A673 (cell line): ENCODE data around the gene KATNB1. TPM values are rescaled to one million over a fixed set of nuclear protein-coding genes. Genes with fewer than 3 reads are reported as not detected.

Source experiments
- BruUV-seq: library from RNA; stranded (reverse); fragments of 400-500 nt; replicated peaks from 2 replicates; lab custom pipeline; 2021; lab: Mats Ljungman, UMichigan
- CTCF ChIA-PET: fragments of 300-600 bp; sonication (Branson Sonifier 250); formaldehyde crosslinking; loops from one replicate; lab custom pipeline; 2022; ENCODE audit warnings: antibody characterized with exemption; lab: Charles Lee
- POLR2A ChIA-PET: fragments of 300-600 bp; sonication (Branson Sonifier 250); formaldehyde crosslinking; loops from one replicate; lab custom pipeline; 2022; ENCODE audit warnings: antibody characterized with exemption; ENCODE audit not compliant: low non-redundant PET; lab: Charles Lee
- DNase-seq: peaks from one replicate; pipeline ENCODE4 v3.0.0-alpha.2; 2015; ENCODE audit warnings: low spot score
- H3K27ac ChIP-seq: fragments of 200-600 bp; sonication (generic); 2 replicates; pipeline ENCODE4 v1.5.1; 2016; ENCODE audit warnings: mixed run types, low read depth, mild to moderate bottlenecking, mixed read lengths, antibody characterized with exemption, low read length; ENCODE audit not compliant: poor library complexity, severe bottlenecking
- H3K27me3 ChIP-seq: fragments of 200-600 bp; sonication (generic); replicated peaks from 2 replicates; pipeline ENCODE4 v1.6.1; 2017; ENCODE audit warnings: mixed run types, low read depth, mild to moderate bottlenecking, mixed read lengths, antibody characterized with exemption, low read length; ENCODE audit not compliant: insufficient read depth, poor library complexity
- H3K36me3 ChIP-seq: fragments of 200-600 bp; sonication (generic); 2 replicates; pipeline ENCODE4 v1.6.1; 2016; ENCODE audit warnings: mixed run types, mild to moderate bottlenecking, mixed read lengths, antibody characterized with exemption, low read length; ENCODE audit not compliant: insufficient read depth, poor library complexity, severe bottlenecking
- H3K4me1 ChIP-seq: fragments of 200-600 bp; sonication (generic); 2 replicates; pipeline ENCODE4 v1.6.1; 2017; ENCODE audit warnings: mixed run types, mild to moderate bottlenecking, mixed read lengths, antibody characterized with exemption, low read length; ENCODE audit not compliant: insufficient read depth, poor library complexity, severe bottlenecking
- H3K4me3 ChIP-seq: fragments of 200-600 bp; sonication (generic); 2 replicates; pipeline ENCODE4 v1.5.1; 2016; ENCODE audit warnings: low read depth, mixed run types, mild to moderate bottlenecking, mixed read lengths, low read length; ENCODE audit not compliant: poor library complexity, severe bottlenecking
- H3K9me3 ChIP-seq: fragments of 200-600 bp; sonication (generic); 2 replicates; pipeline ENCODE4 v1.6.1; 2016; ENCODE audit warnings: mixed run types, low read depth, mild to moderate bottlenecking, mixed read lengths, antibody characterized with exemption, low read length; ENCODE audit not compliant: poor library complexity, severe bottlenecking
- CTCF ChIP-seq: fragments of 300-800, 200-600 bp; sonication (generic); conservative IDR thresholded peaks from 2 replicates; pipeline ENCODE4 v1.5.1; 2017; ENCODE audit warnings: low read depth, mild to moderate bottlenecking, antibody characterized with exemption, low read length, moderate library complexity, mixed read lengths
- EZH2 ChIP-seq: fragments of 200-600 bp; sonication (generic); IDR thresholded peaks from 2 replicates; pipeline ENCODE4 v1.6.1; 2017; ENCODE audit warnings: borderline replicate concordance, low read depth, mild to moderate bottlenecking, mixed read lengths, antibody characterized with exemption, low read length; ENCODE audit not compliant: poor library complexity, severe bottlenecking
- intact Hi-C: fragments of 100-400 bp; cut with micrococcal nuclease; formaldehyde crosslinking; loops from one replicate; pipeline ENCODE4 v1.10.0; 2022; ENCODE audit not compliant: unreplicated experiment
- total RNA-seq: library from RNA; stranded (reverse); gene quantifications from 2 replicates; pipeline ENCODE4 v1.2.3, GENCODE V29; 2021

KATNB1 gene
- total RNA-seq, 1 experiment from 2014 or later = 55.7 TPM

DNA sequence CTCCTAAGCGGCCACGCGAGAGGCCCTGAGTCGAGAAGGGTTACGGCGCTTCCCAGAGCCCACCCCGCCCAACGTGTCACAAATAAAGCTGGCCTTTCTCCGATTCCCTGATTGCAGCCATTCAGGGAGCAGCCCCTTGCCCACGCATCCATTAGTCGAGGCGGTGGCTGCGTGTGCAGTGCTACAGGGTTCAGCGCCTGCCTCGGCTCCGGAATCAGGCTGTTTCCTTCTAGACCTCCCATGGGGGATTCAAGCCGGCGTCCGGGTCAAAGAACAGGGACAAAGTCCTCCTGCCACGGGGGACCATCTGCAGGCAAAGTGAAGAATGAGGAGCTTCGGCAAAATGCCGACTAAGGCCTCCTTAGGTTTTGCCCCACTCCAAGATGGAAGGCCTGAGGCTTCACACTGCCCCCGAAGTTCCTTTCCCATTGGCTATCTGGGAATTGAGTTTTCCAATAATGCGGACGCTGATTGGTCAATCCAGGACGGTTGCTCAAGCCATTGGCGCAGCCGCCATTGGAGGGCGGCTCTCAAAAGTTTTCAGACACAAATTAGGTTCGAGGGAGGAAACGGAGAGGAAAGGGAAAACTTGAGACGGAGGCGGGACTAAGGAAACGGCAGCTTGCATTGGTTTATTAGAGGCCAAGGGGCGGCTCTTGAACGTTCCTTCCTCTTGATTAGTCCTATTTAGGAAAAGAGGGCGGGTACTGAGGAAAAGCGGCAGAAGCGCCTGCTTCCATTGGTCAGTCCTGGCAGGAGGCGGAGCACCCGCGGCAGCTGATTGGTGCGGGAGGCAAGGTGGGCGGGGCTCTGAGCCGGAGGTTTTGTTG is 430 bp upstream of the KATNB1 start:
- POLR2A ChIA-PET = interaction anchor here (0.5 to 0.6 kb wide), 3 partner anchors 93 to 751 kb away, joined by 3 to 13 read pairs (median 4); no protein-coding TSS in a partner anchor
- Histone ChIP-seq H3K27ac (peak overlapping the region; percentile 87), H3K4me1 (peaks cover 11% of the 10 kb centered on the region), H3K27me3 (no peaks in the 10 kb centered on the region), H3K4me3 (peak overlapping the region; percentile 61), H3K9me3 (peaks cover 9% of the 10 kb centered on the region), H3K36me3 (peaks cover 14% of the 10 kb centered on the region)
- peak; percentile 100 for DNase-seq
- no TSS peak for BruUV-seq
- intact Hi-C loops = no loop called here
- CTCF ChIA-PET = no interaction called here
- TF ChIP-seq EZH2 = no peak
- no peak for TF ChIP-seq CTCF

- peak; percentile 78 for DNase-seq
- CTCF ChIA-PET = interaction anchor here (0.6 to 1.0 kb wide), 3 partner anchors 86 to 145 kb away, joined by 3 to 6 read pairs (median 3); no protein-coding TSS in a partner anchor
- intact Hi-C loops = no loop called here
- BruUV-seq = no TSS peak
- Histone ChIP-seq H3K4me1 (peaks cover 24% of the 10 kb centered on the region), H3K4me3 (peak overlapping the region; percentile 61), H3K9me3 (peaks cover 9% of the 10 kb centered on the region), H3K36me3 (peaks cover 21% of the 10 kb centered on the region), H3K27ac (peak overlapping the region; percentile 69), H3K27me3 (no peaks in the 10 kb centered on the region)
- TF ChIP-seq EZH2 (no peak), CTCF (peak; percentile 24; the same call in 1 of the 2 replicates)
- POLR2A ChIA-PET = interaction anchor here (0.6 kb wide), 1 partner anchor 105 kb away, joined by 5 read pairs; no protein-coding TSS in a partner anchor
Measured at GRCh38 chr16:57736419-57737351, 1.1 kb downstream of the KATNB1 start.

DNA sequence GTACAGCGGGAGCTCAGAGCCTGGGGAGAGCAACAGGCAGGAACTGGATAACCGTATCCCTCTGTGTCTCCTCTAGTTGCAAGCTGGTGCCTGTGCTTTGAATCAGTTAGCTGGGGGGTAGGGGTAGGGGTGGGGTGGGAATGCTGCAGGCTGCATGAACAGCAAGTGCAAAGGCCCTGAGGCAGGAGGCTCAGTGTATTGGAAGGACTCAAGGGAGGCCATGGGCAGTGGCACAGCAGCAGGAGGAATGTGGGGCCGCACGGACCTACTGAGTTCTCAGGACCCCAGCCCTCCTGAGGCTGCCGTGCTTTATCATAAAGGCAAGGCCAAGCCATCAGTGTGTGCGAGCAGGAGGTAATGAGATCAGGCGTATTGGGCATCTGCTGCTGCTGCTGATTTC is 3.3 kb downstream of the KATNB1 start:
- ChIA-PET POLR2A (no interaction called here), CTCF (no interaction called here)
- no peak for TF ChIP-seq EZH2
- TF ChIP-seq CTCF = no peak
- BruUV-seq = no TSS peak
- peaks cover 28% of the 10 kb centered on the region for H3K36me3 ChIP-seq
- no peaks in the 10 kb centered on the region for H3K27me3 ChIP-seq
- intact Hi-C loops = no loop called here
- H3K4me1 ChIP-seq = peaks cover 45% of the 10 kb centered on the region
- H3K4me3 ChIP-seq = no peak overlapping the region
- H3K27ac ChIP-seq = no peak overlapping the region
- no peaks in the 10 kb centered on the region for H3K9me3 ChIP-seq
- no peak for DNase-seq
